ENCODE results near the gene DNAH14.

Gene DNAH14

GRCh38 chr1:225097175-225097574 lies 167.7 kb downstream of the DNAH14 start:
- H3K4me1 ChIP-seq (ENCODE audit: low read length) = no peaks in the 10 kb centered on the region
- H3K9me3 ChIP-seq (replicated peaks; ENCODE audit: insufficient read depth, low read length) = no peaks in the 10 kb centered on the region
- no peak overlapping the region for H2AFZ ChIP-seq (ENCODE audit: low read length)
- H3K79me2 ChIP-seq (ENCODE audit: low read length) = no peaks in the 10 kb centered on the region
- H4K20me1 ChIP-seq (ENCODE audit: insufficient read depth, low read length) = no peaks in the 10 kb centered on the region
- no peak for TF ChIP-seq EZH2 (optimal IDR thresholded peaks at IDR 0.05; ENCODE audit: low read depth, low read length)
- TF ChIP-seq EZH2phosphoT487 (IDR thresholded peaks at IDR 0.05; ENCODE audit: low read length) = no peak
- no peak for TF ChIP-seq CTCF (IDR thresholded peaks at IDR 0.05; ENCODE audit: low read length)
- H3K27ac ChIP-seq (ENCODE audit: low read length) = no peak overlapping the region
- no peak overlapping the region for H3K4me2 ChIP-seq (ENCODE audit: low read depth, low read length)
- H3K4me3 ChIP-seq (ENCODE audit: low read length) = no peak overlapping the region
- no peak overlapping the region for H3K9ac ChIP-seq (ENCODE audit: low read length)
- no peaks in the 10 kb centered on the region for H3K27me3 ChIP-seq (replicated peaks; ENCODE audit: insufficient read depth, low read length)
- H3F3A ChIP-seq (ENCODE audit: insufficient read depth, low read length) = no peaks in the 10 kb centered on the region
- no peaks in the 10 kb centered on the region for H3K36me3 ChIP-seq (replicated peaks; ENCODE audit: insufficient read depth, low read length)
- no peaks in the 10 kb centered on the region for H3K9me2 ChIP-seq (replicated peaks; ENCODE audit: insufficient read depth, low read length)
- no peak for DNase-seq

DNA sequence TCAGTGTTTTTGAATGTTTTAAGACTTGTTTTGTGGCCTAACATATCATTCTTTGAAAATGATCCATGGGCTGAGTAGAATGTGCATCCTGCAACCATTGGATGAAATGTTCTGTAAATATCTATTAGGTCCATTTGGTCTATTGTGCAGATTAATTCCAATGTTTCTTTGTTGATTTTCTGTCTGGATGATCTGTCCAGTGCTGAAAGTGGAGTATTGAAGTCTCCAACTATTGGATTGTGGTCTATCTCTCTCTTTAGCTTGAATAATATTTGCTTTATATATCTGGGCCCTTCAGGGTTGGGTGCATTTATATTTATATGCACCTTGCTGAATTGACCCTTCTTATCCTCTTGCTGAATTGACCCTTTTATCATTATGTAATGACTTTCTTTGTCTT lies 181.5 kb downstream of the DNAH14 start:
- Histone ChIP-seq H3K9ac (ENCODE audit: low read length) (no peak overlapping the region), H3K4me1 (ENCODE audit: low read length) (no peaks in the 10 kb centered on the region), H3K79me2 (ENCODE audit: low read length) (no peaks in the 10 kb centered on the region), H3K4me3 (ENCODE audit: low read length) (no peak overlapping the region), H3K36me3 (replicated peaks; ENCODE audit: insufficient read depth, low read length) (no peaks in the 10 kb centered on the region), H2AFZ (ENCODE audit: low read length) (no peak overlapping the region), H4K20me1 (ENCODE audit: insufficient read depth, low read length) (no peaks in the 10 kb centered on the region), H3K4me2 (ENCODE audit: low read depth, low read length) (no peak overlapping the region), H3K9me2 (replicated peaks; ENCODE audit: insufficient read depth, low read length) (no peaks in the 10 kb centered on the region), H3K9me3 (replicated peaks; ENCODE audit: insufficient read depth, low read length) (no peaks in the 10 kb centered on the region), H3K27ac (ENCODE audit: low read length) (no peak overlapping the region), H3K27me3 (replicated peaks; ENCODE audit: insufficient read depth, low read length) (no peaks in the 10 kb centered on the region), H3F3A (ENCODE audit: insufficient read depth, low read length) (no peaks in the 10 kb centered on the region)
- no peak for DNase-seq
- TF ChIP-seq CTCF (IDR thresholded peaks at IDR 0.05; ENCODE audit: low read length) (no peak), EZH2 (optimal IDR thresholded peaks at IDR 0.05; ENCODE audit: low read depth, low read length) (no peak), EZH2phosphoT487 (IDR thresholded peaks at IDR 0.05; ENCODE audit: low read length) (no peak)

- Histone ChIP-seq H3K27me3 (replicated peaks; ENCODE audit: insufficient read depth, low read length) (no peaks in the 10 kb centered on the region), H3K79me2 (ENCODE audit: low read length) (no peaks in the 10 kb centered on the region), H3K9ac (ENCODE audit: low read length) (no peak overlapping the region), H3K36me3 (replicated peaks; ENCODE audit: insufficient read depth, low read length) (no peaks in the 10 kb centered on the region), H3K9me2 (replicated peaks; ENCODE audit: insufficient read depth, low read length) (no peaks in the 10 kb centered on the region), H2AFZ (ENCODE audit: low read length) (no peak overlapping the region), H4K20me1 (ENCODE audit: insufficient read depth, low read length) (no peaks in the 10 kb centered on the region), H3F3A (ENCODE audit: insufficient read depth, low read length) (no peaks in the 10 kb centered on the region), H3K4me1 (ENCODE audit: low read length) (no peaks in the 10 kb centered on the region), H3K4me3 (ENCODE audit: low read length) (no peak overlapping the region), H3K27ac (ENCODE audit: low read length) (no peak overlapping the region), H3K4me2 (ENCODE audit: low read depth, low read length) (no peak overlapping the region), H3K9me3 (replicated peaks; ENCODE audit: insufficient read depth, low read length) (no peaks in the 10 kb centered on the region)
- TF ChIP-seq EZH2phosphoT487 (IDR thresholded peaks at IDR 0.05; ENCODE audit: low read length) = no peak
- no peak for DNase-seq
These were observed 183.8 kb downstream of the DNAH14 start for GRCh38 chr1:225113265-225113664.

GRCh38 chr1:225114354-225114990 lies 185.0 kb downstream of the DNAH14 start:
- H3K27ac ChIP-seq (ENCODE audit: low read length) = no peak overlapping the region
- no peaks in the 10 kb centered on the region for H3F3A ChIP-seq (ENCODE audit: insufficient read depth, low read length)
- H3K79me2 ChIP-seq (ENCODE audit: low read length) = no peaks in the 10 kb centered on the region

More at GRCh38 chr1:225114354-225114990, 185.0 kb downstream of the DNAH14 start:
- no peaks in the 10 kb centered on the region for H3K36me3 ChIP-seq (replicated peaks; ENCODE audit: insufficient read depth, low read length)
- H3K9me2 ChIP-seq (replicated peaks; ENCODE audit: insufficient read depth, low read length) = no peaks in the 10 kb centered on the region
- TF ChIP-seq CTCF (IDR thresholded peaks at IDR 0.05; ENCODE audit: low read length) = no peak
- TF ChIP-seq EZH2phosphoT487 (IDR thresholded peaks at IDR 0.05; ENCODE audit: low read length) = no peak
- TF ChIP-seq EZH2 (optimal IDR thresholded peaks at IDR 0.05; ENCODE audit: low read depth, low read length) = no peak
- H3K27me3 ChIP-seq (replicated peaks; ENCODE audit: insufficient read depth, low read length) = no peaks in the 10 kb centered on the region
- no peak overlapping the region for H3K4me2 ChIP-seq (ENCODE audit: low read depth, low read length)
- H3K4me1 ChIP-seq (ENCODE audit: low read length) = no peaks in the 10 kb centered on the region
- no peak overlapping the region for H3K4me3 ChIP-seq (ENCODE audit: low read length)
- no peaks in the 10 kb centered on the region for H3K9me3 ChIP-seq (replicated peaks; ENCODE audit: insufficient read depth, low read length)
- no peak overlapping the region for H2AFZ ChIP-seq (ENCODE audit: low read length)
- DNase-seq = no peak
- H3K9ac ChIP-seq (ENCODE audit: low read length) = no peak overlapping the region
- no peaks in the 10 kb centered on the region for H4K20me1 ChIP-seq (ENCODE audit: insufficient read depth, low read length)

Data from MM.1S (cell line).